EL (cell line): Measurements from ENCODE around the gene GIMAP7.
"Not testable (repeated sequence)": the region's sequence is repeated elsewhere in the genome, so short reads cannot be mapped to it uniquely, and the experiment has no call there.

Source experiments
- DNase-seq: peaks from one replicate; pipeline ENCODE4 v3.0.0-alpha.2; 2016

GIMAP7 gene

DNA sequence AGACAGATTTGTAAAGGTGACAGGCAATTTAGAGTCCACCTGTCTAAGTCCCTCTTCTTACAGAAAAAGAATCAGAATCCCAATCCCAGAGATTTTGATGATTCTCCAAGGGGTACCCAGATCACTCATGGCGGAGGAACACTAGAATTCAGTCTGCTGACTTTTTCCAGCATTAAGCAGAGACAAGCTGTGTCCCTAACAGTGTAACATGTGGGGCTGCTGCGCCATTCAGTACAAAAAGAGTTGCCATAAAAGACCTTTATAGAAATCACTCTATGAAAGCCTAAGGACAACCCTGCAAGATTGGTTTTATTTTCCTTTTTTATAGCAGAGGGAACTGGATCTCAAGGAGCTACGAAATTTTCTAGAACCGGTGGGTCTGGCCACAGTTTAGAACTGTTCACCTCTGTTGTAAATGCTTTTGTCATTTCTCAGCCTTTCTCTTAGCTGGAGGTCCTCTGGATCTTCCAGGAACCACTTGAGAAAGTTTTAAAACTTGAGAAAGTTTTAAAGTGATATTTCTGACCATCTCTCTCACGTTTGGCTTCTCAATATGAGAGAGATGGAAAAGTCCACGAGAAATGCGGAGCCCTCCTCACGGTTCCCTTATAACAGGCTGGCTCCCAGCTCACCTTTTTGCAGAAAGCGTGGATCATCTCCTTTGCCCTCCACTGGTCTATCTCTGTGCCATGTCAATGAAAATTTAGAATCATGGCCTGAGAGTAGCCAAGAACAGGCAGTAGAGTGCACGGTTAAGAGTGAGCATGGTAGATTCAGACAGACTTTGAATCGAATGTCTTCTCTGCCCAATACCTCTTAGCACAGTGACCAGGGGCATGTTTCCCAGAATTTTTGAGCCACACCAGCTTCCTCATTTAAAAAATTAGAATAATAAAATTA lies 826 bp downstream of the GIMAP7 start:
- no peak for DNase-seq

DNA sequence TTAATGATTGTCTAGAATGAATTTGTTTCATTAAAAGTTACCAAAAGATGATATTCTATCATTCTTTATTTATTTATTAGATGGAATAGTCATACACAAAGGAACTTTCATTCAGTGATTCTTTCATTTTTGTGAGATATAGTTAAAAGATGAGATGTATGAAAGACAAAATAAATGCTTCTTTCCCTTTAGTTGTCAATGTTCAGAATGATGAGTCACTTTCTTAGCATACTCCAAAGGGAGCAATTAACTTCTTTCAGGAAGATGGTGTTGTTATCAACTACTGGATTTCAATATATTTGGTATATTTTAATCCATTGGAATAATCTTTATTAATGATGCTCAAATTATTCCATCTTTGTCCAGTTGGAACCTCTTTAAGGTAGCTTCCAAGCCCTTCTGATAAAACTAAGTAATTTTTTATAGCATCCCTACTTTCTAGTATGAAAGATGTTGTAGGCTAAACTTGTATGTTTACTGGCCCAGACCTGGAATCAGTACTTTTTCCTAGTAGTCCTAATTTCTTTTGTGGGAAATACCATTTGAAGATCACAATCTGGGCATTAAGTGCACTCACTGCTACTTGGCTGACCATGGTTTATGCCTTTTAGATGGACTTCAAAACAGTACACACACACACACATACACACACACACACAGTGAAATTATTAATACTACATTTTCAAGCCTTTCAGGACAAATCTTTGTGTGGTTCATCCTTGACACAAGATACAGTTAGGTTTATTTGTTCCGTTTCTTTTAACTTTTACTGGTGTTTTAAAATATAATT lies 2.5 kb downstream of the GIMAP7 start:
- DNase-seq, result no peak

DNA sequence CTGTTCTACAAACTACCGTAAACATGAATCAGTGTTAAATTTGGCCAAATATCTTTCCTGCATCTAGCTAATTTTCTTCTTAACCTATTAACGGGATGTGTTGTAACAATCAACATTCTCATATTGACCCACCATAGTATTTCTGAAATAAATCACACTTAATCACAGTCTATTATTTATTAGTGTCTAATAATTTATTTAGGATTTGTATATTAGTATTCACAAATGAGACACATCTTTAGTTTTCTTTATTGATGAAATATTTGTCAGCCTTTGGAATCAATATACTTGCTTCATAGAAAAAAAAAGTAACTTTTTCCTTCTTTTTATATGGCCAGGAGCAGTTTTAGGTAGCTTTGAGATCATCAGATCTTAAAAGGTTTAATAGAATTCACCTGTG lies 4.6 kb downstream of the GIMAP7 start:
- DNase-seq, result no peak

DNA sequence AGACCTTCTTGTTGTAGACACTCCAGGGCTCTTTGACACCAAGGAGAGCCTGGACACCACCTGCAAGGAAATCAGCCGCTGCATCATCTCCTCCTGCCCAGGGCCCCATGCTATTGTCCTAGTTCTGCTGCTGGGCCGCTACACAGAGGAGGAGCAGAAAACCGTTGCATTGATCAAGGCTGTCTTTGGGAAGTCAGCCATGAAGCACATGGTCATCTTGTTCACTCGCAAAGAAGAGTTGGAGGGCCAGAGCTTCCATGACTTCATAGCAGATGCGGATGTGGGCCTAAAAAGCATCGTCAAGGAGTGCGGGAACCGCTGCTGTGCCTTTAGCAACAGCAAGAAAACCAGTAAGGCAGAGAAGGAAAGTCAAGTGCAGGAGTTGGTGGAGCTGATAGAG lies 5.5 kb downstream of the GIMAP7 start:
- DNase-seq, result no peak

DNA sequence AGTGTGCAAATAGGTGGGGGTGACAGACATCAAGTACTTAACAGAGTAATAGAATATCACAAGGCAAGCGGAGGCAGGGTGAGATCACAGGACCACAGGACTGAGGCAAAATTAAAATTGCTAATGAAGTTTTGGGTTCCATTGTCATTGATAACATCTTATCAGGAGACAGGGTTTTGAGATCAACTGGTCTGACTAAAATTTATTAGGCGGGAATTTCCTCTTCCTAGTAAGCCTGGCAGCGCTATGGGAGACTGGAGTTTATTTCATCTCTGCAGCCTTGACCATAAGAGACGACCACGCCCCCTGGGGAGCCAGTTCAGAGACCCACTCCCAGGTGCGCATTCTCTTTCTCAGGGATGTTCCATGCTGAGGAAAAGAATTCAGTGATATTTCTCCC lies 8.3 kb downstream of the GIMAP7 start:
- not testable (repeated sequence) for DNase-seq

DNA sequence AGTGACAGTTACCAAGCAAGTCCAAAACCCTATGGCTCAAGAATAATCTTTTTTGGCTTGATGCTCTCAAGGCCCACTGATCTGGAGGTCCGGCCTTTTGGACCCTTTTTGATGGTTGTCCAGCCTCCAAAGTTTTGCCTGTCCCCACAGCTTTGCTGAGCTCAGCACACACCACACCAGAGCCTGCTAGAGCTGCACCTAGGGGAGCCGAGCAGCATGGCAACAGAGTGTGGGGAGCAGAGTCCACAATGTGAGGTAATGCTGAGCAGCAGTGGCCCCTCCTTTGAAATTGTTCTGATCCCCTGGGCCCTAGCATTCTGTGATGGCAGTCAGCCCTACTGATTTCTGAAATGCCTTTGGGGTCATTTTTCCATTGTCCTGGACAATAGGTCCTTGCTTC lies 9.3 kb downstream of the GIMAP7 start:
- no peak for DNase-seq

DNA sequence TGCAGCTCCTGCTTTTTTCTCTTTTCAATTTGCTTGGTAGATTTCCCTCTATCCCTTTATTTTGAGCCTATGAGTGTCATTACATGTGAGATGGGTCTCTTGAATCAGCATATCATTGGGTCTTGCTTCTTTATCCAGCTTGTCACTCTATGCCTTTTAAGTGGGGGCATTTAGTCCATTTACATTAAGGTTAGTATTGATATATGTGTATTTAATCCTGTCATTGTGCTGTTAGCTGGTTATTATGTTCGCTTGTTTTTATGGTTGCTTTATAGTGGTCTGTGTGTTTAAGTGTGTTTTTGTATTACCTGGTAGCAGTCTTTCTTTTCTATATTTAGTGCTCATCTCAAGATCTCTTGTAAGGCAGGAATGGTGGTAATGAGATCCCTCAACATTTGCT lies 17.0 kb downstream of the GIMAP7 start:
- DNase-seq, result no peak

DNA sequence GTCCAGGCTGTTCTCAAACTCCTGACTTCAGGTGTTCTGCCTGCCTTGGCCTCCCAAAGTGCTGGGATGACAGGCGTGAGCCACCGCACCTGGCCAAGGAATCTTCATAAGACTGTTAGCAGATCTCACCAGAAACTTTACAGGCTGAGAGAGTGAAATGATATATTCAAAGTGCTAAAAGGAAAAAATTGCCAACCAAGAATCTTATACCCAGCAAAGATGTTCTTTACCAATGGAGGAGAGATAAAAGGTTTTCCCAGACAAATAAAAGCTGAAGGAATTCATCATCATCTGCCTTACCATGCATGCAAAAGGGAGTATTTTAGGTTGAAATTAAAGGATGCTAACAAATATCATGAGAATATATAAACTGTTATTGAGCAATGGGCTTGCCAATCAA lies 23.6 kb downstream of the GIMAP7 start:
- no peak for DNase-seq

DNA sequence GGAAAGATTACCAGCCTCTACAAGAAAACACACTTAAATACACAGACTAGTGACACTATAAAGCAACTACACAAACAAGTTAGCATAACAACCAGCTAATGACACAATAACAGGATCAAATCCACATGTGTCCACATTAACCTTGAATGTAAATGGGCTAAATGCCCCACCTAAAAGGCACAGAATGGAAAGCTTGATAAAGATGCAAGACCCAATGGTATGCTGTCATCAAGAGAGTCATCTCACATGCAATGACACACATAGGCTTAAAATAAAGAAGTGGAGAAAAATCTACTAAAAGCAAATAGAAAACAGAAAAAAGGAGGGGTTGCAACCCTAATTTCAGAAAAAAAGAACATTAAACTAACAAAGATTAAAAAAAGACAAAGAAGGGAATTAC lies 38.5 kb downstream of the GIMAP7 start:
- no peak for DNase-seq

DNA sequence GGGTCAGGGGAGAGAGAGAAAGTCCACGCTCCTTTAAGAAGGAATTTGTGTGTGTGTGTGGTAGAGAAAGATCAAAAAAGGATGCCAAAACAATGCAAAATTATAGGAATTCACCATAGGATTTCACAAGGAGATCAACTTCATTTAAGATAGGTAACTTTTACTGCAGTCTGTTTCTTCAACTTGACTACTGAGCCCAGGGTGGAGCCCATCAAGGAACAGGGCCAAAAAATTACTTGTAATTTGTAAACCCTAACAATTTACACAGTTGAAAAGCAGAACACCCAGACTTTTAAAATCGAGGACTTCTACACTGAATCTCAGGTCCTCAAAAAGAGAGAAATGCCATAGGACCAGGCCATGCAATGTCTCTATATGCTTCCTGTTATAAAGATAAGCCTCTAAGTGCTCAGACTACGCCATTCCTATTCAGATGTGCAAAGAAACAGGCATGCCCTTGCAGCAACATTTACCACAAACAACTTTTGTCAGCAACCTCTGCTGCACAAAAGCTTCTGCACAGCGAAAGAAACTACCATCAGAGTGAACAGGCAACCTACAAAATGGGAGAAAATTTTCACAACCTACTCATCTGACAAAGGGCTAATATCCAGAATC lies 42.0 kb downstream of the GIMAP7 start:
- no peak for DNase-seq

DNA sequence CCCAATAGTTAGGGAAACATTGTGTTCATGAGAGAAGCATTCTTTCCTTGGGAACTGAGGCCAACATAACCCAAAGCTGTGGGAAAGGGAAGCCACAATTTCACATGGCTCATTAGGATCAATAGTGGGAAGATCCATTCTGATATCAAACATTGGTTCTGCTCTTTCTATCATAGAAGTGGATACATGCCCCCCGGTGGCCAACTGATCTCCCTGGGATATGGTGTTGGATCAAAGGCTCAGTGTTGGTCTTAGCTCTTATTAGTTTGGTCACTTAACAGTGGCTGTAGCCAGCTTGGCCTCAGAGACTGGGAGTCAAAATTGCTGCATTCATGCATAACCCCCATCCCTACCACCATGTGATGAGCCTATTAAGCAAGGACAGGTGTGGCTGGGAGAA lies 45.8 kb downstream of the GIMAP7 start:
- no peak for DNase-seq

DNA sequence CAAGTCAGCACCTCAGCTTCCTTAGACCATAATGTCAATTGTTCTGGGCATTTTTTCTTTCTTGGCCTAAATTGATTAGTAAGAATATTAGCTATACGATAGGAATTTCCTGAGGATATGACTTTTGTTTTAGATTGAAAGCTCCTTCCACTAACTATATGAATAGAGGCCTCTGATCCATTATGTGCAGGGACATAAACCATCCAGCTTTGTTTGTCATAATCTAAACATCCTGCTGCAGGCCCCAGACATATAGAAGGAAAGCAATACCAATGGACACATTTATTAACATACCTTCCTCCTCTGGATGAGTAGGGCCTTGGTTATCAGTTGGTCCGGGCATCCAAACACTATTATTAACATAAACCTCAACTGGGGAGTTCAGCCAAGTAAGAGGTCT lies 48.2 kb downstream of the GIMAP7 start:
- no peak for DNase-seq

DNA sequence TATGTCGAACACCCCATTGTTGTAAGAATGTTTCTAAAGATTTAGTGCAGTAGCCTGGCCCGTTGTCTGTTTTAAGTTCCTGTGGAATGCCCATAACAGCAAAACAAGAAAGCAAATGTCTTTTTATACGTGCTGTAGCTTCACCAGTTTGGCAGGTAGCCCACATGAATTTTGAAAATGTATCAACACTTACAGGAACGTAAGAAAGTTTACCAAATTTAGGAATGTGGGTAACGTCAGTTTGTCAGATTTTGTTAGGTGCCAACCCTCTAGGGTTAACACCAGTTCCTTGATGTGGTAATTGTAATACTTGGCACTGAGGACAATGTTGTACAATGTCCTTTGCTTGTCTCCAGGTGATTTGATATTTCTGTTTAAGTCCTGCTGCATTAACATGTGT lies 49.3 kb downstream of the GIMAP7 start:
- no peak for DNase-seq

DNA sequence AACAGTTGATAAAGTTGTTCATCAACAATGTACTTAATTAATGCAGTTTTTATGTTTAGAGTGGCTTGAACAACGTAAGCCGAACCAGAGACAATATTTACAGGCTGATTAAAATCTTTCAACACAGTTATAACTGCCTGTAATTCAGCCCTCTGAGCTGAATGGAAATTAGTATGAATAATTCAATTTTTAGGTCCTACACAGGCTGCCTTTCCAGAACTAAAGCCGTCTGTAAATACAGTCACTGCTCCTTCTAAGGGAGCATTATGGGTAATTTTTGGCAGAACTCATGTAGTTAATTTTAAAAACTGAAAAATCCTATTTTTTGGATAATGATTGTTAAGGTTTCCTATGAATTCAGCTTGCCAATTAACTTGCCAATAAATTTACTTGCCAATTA lies 49.9 kb downstream of the GIMAP7 start:
- no peak for DNase-seq

DNA sequence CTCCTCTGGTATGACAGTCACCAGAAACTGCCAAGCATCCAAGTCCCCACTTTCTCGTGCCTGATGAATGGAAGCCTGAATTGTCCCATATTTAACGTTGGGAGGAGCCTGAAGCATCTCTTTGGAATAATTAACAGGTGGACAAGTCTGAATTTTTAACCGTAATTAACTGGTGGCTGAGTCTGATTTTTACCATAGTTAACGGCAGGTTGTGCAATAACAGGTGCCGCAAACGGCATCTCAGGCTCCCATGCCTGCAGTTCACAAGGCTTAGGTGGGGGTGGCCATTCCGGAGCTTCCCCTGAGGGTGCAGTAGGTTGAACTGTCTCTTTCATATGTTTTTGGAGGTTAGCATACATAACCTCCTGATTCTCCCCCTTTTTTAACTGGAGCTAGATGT lies 50.6 kb downstream of the GIMAP7 start:
- DNase-seq, result no peak

DNA sequence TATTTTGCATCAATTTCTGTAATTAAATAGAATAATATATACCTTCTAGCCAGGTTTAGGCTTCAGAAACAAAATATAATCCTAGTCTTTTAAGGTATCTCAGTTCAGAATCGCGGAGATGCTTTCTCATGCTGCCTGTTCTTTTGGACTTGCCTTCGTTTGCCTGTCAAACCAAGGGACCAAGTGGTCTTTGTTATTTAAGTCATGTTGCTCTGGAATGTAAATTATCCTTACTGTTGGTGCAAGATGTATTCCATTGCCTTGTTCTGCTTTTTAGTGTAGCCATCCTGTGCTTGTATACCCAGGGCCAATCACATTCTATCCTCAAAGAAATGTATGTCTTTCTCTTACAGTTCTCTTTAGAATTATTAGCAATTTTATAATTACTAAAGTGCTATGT lies 51.5 kb downstream of the GIMAP7 start:
- no peak for DNase-seq

DNA sequence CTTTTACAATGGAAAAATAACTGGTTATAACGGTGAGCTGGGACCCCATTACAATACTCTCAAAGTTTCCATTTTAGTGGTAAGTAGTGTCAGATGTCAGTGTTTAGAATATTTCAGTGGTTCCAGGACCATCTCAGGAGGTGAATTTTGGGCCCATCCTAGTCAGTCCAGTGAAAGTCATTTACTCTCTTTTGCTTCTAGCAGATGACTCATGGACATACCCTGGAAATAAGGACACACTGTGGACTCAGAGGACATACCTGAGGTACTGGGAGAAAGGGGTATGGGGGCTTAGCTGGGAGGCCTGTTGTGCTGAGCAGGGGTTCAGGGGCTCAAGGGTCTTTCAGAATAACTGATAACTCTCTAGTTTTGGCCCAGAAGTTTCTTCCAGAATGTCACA lies 51.9 kb downstream of the GIMAP7 start:
- DNase-seq, result no peak

DNA sequence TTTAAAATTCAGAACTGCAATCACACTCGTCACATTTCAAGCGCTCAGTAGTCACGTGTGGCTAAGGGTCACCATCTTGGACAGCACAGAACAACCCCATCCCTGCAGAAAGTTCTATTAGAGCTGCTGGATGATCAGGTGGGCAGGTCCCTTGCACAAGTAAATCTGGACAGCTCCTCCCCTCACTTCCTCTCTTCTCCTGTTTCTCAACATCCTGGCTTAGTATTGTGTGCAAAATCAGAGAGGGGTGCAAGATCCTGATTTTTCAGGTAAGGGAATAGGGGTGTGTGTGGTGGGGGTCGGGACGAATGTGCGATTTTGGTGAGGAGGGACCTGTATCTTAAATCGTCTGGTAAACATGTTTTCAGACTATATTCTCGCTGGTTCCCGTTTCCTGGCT lies 52.5 kb downstream of the GIMAP7 start, which contains the start of gene GIMAP4:
TSS of gene GIMAP4 (plus strand) at position 222 of the 400 bp plus-strand sequence. CDS start 2,512 bp downstream, outside the sequence.
- no peak for DNase-seq

DNA sequence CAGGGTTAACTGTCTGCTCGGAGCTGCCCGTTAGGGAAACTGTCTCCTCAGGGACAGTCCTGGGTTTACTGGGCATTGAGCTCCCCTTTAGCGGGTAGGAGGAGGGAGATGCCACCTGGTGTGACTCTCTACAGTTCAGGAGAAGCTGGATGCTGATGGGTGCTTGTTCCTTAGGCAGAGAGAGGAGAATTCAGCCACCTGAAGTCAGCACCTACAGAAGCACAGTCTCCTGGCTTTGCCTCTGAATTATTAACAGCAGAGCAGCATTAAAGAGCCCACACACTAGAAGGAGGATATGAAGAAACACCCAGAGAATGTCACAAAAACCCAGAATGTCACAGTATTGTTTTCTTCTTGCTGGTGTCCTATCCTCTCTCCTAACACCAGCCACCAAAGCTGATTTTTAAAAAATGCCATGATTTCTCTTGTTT lies 53.2 kb downstream of the GIMAP7 start:
- DNase-seq, result no peak

DNA sequence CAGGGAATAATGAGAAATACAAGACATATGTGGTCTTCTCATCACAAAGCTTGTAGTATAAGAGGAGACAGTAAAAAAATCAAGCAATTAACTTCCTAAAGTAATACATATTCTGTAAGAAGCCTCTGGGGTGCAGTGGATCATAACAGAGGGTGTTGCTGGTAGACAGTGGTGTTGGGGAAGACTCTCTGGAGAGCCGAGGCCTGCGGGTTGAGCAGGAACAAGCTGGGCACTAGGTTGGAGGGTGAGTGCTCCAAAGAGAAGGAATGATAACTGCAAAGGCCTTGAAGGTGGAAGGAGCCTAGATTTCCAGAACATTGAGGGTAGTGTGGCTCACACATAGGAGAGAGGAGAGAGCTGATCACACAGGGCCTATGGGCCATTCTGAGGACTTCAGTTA lies 54.0 kb downstream of the GIMAP7 start:
- DNase-seq, result no peak

DNA sequence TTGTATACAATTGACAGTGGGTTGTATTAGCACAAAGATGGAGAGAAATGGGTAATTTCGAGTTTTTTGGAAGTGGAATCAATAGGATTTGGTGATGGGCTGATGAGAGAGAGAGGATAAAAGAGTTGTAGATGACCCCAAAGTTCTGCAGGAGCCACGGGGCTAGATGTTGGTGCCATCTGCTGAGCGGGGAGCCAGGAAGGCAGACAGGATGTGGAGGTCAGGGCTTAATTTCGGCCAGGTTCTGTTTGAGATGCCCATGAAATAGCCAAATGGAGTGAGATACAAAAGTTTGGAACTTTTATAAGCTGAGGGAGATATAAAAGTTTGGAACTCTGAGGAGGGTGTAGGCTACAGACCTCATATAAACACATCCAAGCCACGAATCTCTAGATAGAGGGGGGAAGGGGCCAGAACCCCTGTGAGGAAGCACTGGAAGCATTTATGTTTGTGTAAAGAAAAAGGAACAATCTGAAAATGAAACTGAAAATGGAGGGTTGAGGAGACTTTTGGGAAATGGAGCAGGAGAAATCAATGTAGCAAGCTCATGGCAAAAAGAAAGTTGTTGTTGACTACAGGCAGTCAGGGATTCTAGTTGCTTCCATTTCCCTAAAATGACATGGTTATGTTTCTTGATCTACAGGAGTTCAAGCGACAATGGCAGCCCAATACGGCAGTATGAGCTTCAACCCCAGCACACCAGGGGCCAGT lies 54.7 kb downstream of the GIMAP7 start:
- peak; percentile 1 for DNase-seq
